A673 (cell line): ENCODE data around the gene STOX2. TPM values are rescaled to one million over a fixed set of nuclear protein-coding genes. Genes with fewer than 3 reads are reported as not detected.

Source experiments
- BruUV-seq: library from RNA; stranded (reverse); fragments of 400-500 nt; replicated peaks from 2 replicates; lab custom pipeline; 2021; lab: Mats Ljungman, UMichigan
- CTCF ChIA-PET: fragments of 300-600 bp; sonication (Branson Sonifier 250); formaldehyde crosslinking; loops from one replicate; lab custom pipeline; 2022; ENCODE audit warnings: antibody characterized with exemption; lab: Charles Lee
- POLR2A ChIA-PET: fragments of 300-600 bp; sonication (Branson Sonifier 250); formaldehyde crosslinking; loops from one replicate; lab custom pipeline; 2022; ENCODE audit warnings: antibody characterized with exemption; ENCODE audit not compliant: low non-redundant PET; lab: Charles Lee
- DNase-seq: peaks from one replicate; pipeline ENCODE4 v3.0.0-alpha.2; 2015; ENCODE audit warnings: low spot score
- H3K27ac ChIP-seq: fragments of 200-600 bp; sonication (generic); 2 replicates; pipeline ENCODE4 v1.5.1; 2016; ENCODE audit warnings: mixed run types, low read depth, mild to moderate bottlenecking, mixed read lengths, antibody characterized with exemption, low read length; ENCODE audit not compliant: poor library complexity, severe bottlenecking
- H3K27me3 ChIP-seq: fragments of 200-600 bp; sonication (generic); replicated peaks from 2 replicates; pipeline ENCODE4 v1.6.1; 2017; ENCODE audit warnings: mixed run types, low read depth, mild to moderate bottlenecking, mixed read lengths, antibody characterized with exemption, low read length; ENCODE audit not compliant: insufficient read depth, poor library complexity
- H3K36me3 ChIP-seq: fragments of 200-600 bp; sonication (generic); 2 replicates; pipeline ENCODE4 v1.6.1; 2016; ENCODE audit warnings: mixed run types, mild to moderate bottlenecking, mixed read lengths, antibody characterized with exemption, low read length; ENCODE audit not compliant: insufficient read depth, poor library complexity, severe bottlenecking
- H3K4me1 ChIP-seq: fragments of 200-600 bp; sonication (generic); 2 replicates; pipeline ENCODE4 v1.6.1; 2017; ENCODE audit warnings: mixed run types, mild to moderate bottlenecking, mixed read lengths, antibody characterized with exemption, low read length; ENCODE audit not compliant: insufficient read depth, poor library complexity, severe bottlenecking
- H3K4me3 ChIP-seq: fragments of 200-600 bp; sonication (generic); 2 replicates; pipeline ENCODE4 v1.5.1; 2016; ENCODE audit warnings: low read depth, mixed run types, mild to moderate bottlenecking, mixed read lengths, low read length; ENCODE audit not compliant: poor library complexity, severe bottlenecking
- H3K9me3 ChIP-seq: fragments of 200-600 bp; sonication (generic); 2 replicates; pipeline ENCODE4 v1.6.1; 2016; ENCODE audit warnings: mixed run types, low read depth, mild to moderate bottlenecking, mixed read lengths, antibody characterized with exemption, low read length; ENCODE audit not compliant: poor library complexity, severe bottlenecking
- EZH2 ChIP-seq: fragments of 200-600 bp; sonication (generic); IDR thresholded peaks from 2 replicates; pipeline ENCODE4 v1.6.1; 2017; ENCODE audit warnings: borderline replicate concordance, low read depth, mild to moderate bottlenecking, mixed read lengths, antibody characterized with exemption, low read length; ENCODE audit not compliant: poor library complexity, severe bottlenecking
- intact Hi-C: fragments of 100-400 bp; cut with micrococcal nuclease; formaldehyde crosslinking; loops from one replicate; pipeline ENCODE4 v1.10.0; 2022; ENCODE audit not compliant: unreplicated experiment
- total RNA-seq: library from RNA; stranded (reverse); gene quantifications from 2 replicates; pipeline ENCODE4 v1.2.3, GENCODE V29; 2021
- TF ChIP-seq, protein P1 (sequence below): fragments of 300-800, 200-600 bp; sonication (generic); conservative IDR thresholded peaks from 2 replicates; pipeline ENCODE4 v1.5.1; 2017; ENCODE audit warnings: low read depth, mild to moderate bottlenecking, antibody characterized with exemption, low read length, moderate library complexity, mixed read lengths

Gene STOX2
- total RNA-seq, 1 experiment from 2014 or later, result 2.9 TPM

- Histone ChIP-seq H3K9me3 (no peaks in the 10 kb centered on the region), H3K36me3 (no peaks in the 10 kb centered on the region), H3K4me1 (no peaks in the 10 kb centered on the region), H3K4me3 (no peak overlapping the region), H3K27ac (no peak overlapping the region), H3K27me3 (no peaks in the 10 kb centered on the region)
- BruUV-seq, result no TSS peak
- TF ChIP-seq, protein P1, sequence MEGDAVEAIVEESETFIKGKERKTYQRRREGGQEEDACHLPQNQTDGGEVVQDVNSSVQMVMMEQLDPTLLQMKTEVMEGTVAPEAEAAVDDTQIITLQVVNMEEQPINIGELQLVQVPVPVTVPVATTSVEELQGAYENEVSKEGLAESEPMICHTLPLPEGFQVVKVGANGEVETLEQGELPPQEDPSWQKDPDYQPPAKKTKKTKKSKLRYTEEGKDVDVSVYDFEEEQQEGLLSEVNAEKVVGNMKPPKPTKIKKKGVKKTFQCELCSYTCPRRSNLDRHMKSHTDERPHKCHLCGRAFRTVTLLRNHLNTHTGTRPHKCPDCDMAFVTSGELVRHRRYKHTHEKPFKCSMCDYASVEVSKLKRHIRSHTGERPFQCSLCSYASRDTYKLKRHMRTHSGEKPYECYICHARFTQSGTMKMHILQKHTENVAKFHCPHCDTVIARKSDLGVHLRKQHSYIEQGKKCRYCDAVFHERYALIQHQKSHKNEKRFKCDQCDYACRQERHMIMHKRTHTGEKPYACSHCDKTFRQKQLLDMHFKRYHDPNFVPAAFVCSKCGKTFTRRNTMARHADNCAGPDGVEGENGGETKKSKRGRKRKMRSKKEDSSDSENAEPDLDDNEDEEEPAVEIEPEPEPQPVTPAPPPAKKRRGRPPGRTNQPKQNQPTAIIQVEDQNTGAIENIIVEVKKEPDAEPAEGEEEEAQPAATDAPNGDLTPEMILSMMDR, result no peak
- TF ChIP-seq EZH2, result no peak
- ChIA-PET POLR2A (no interaction called here), CTCF (no interaction called here)
- DNase-seq, result no peak
- intact Hi-C loops, result no loop called here
Observed at GRCh38 chr4:184022679-184023383, 117.7 kb downstream of the STOX2 start.

GRCh38 chr4:184024637-184025036 lies 119.5 kb downstream of the STOX2 start:
- no peaks in the 10 kb centered on the region for H3K27me3 ChIP-seq
- no peak for DNase-seq
- TF ChIP-seq, protein P1, result no peak
- no peak for TF ChIP-seq EZH2
- H3K9me3 ChIP-seq, result no peaks in the 10 kb centered on the region
- POLR2A ChIA-PET, result no interaction called here
- intact Hi-C loops, result no loop called here
- no peaks in the 10 kb centered on the region for H3K36me3 ChIP-seq
- no TSS peak for BruUV-seq
- no peak overlapping the region for H3K27ac ChIP-seq
- CTCF ChIA-PET, result no interaction called here
- H3K4me1 ChIP-seq, result no peaks in the 10 kb centered on the region
- no peak overlapping the region for H3K4me3 ChIP-seq

- CTCF ChIA-PET, result no interaction called here
- no peaks in the 10 kb centered on the region for H3K27me3 ChIP-seq
- no peaks in the 10 kb centered on the region for H3K36me3 ChIP-seq
- no TSS peak for BruUV-seq
- TF ChIP-seq EZH2, result no peak
- TF ChIP-seq, protein P1, result no peak
- no peak for DNase-seq
- intact Hi-C loops, result no loop called here
- H3K27ac ChIP-seq, result no peak overlapping the region
- H3K4me3 ChIP-seq, result no peak overlapping the region
- POLR2A ChIA-PET, result interaction anchor here (0.6 kb wide), 1 partner anchor 9 kb away, joined by 3 read pairs; no protein-coding TSS in a partner anchor
- no peaks in the 10 kb centered on the region for H3K9me3 ChIP-seq
- H3K4me1 ChIP-seq, result no peaks in the 10 kb centered on the region
Observed at GRCh38 chr4:184028561-184029374, 123.7 kb downstream of the STOX2 start.
